Mesenchymal stem cell (in vitro differentiated cells and primary cell): Measurements from ENCODE around the gene SMIM45.
A peak's percentile ranks its signal among the peaks of the same experiment; 100 is the strongest.

Experiments
- DNase-seq: peaks from one replicate; pipeline ENCODE4 v3.0.0-alpha.2; 2013
- H2AFZ ChIP-seq: one replicate; pipeline ENCODE4 v1.6.1; 2013; ENCODE audit warnings: low read depth, mild to moderate bottlenecking, control low read depth, inconsistent platforms, low read length, moderate library complexity
- H2AK5ac ChIP-seq: 2 replicates; pipeline ENCODE4 v1.6.1; 2013; ENCODE audit warnings: low read length, moderate library complexity, mild to moderate bottlenecking, inconsistent platforms; ENCODE audit not compliant: severe bottlenecking
- H2BK120ac ChIP-seq: one replicate; pipeline ENCODE4 v1.6.1; 2013; ENCODE audit warnings: low read depth, mild to moderate bottlenecking, inconsistent platforms, low read length, moderate library complexity
- H2BK12ac ChIP-seq, 2 experiments: one replicate each; pipeline ENCODE4 v1.6.1; 2013; ENCODE audit warnings: inconsistent platforms in 2 of 2, low read length in 2 of 2, mild to moderate bottlenecking in 2 of 2, moderate library complexity in 2 of 2, control low read depth in 1 of 2
- H2BK15ac ChIP-seq: one replicate; pipeline ENCODE4 v1.6.1; 2013; ENCODE audit warnings: mild to moderate bottlenecking, low read depth, inconsistent platforms; ENCODE audit not compliant: poor library complexity, severe bottlenecking
- H2BK5ac ChIP-seq: 2 replicates; pipeline ENCODE4 v1.6.1; 2013; ENCODE audit warnings: low read depth, mild to moderate bottlenecking, low read length, control low read depth, inconsistent platforms; ENCODE audit not compliant: poor library complexity, severe bottlenecking
- H3K14ac ChIP-seq, 2 experiments: one replicate each; pipeline ENCODE4 v1.6.1; 2013; ENCODE audit warnings: inconsistent platforms in 2 of 2, low read length in 2 of 2, control low read depth in 1 of 2, mild to moderate bottlenecking in 1 of 2, moderate library complexity in 1 of 2
- H3K18ac ChIP-seq, 2 experiments: one replicate each; pipeline ENCODE4 v1.6.1; 2013; ENCODE audit warnings: inconsistent platforms in 2 of 2, low read length in 2 of 2, control low read depth in 1 of 2, low read depth in 1 of 2, mild to moderate bottlenecking in 1 of 2
- H3K23ac ChIP-seq, 2 experiments: one replicate each; pipeline ENCODE4 v1.6.1; 2013; ENCODE audit warnings: inconsistent platforms in 2 of 2, low read length in 2 of 2, mild to moderate bottlenecking in 2 of 2, moderate library complexity in 2 of 2, control low read depth in 1 of 2
- H3K27ac ChIP-seq: 2 replicates; pipeline ENCODE4 v1.5.1; 2013; ENCODE audit warnings: mild to moderate bottlenecking, moderate library complexity, low read length, control low read depth, inconsistent platforms; ENCODE audit not compliant: poor library complexity, severe bottlenecking
- H3K27me3 ChIP-seq, 2 experiments: 2 replicates each; pipeline versions ENCODE4 v1.6.1 to v1.7.0; 2013; ENCODE audit warnings: low read length in 2 of 2, mild to moderate bottlenecking in 2 of 2, moderate library complexity in 2 of 2, control low read depth in 1 of 2, inconsistent platforms in 1 of 2; ENCODE audit not compliant: control insufficient read depth in 1 of 2, insufficient read depth in 1 of 2
- H3K36me3 ChIP-seq, 2 experiments: 2 replicates each; pipeline versions ENCODE4 v1.6.1 to v1.7.0; 2013; ENCODE audit warnings: low read length in 2 of 2, control low read depth in 1 of 2, inconsistent platforms in 1 of 2, low read depth in 1 of 2, mild to moderate bottlenecking in 1 of 2; ENCODE audit not compliant: insufficient read depth in 2 of 2, control insufficient read depth in 1 of 2
- H3K4ac ChIP-seq, 2 experiments: one replicate each; pipeline ENCODE4 v1.6.1; 2013; ENCODE audit warnings: inconsistent platforms in 2 of 2, low read length in 2 of 2, mild to moderate bottlenecking in 2 of 2, moderate library complexity in 2 of 2, control low read depth in 1 of 2, low read depth in 1 of 2
- H3K4me1 ChIP-seq: 2 replicates; pipeline ENCODE4 v1.6.1; 2013; ENCODE audit warnings: low read depth, low read length, control low read depth; ENCODE audit not compliant: control insufficient read depth, insufficient read depth
- H3K4me2 ChIP-seq: 2 replicates; pipeline ENCODE4 v1.6.1; 2013; ENCODE audit warnings: low read length, mild to moderate bottlenecking, inconsistent platforms; ENCODE audit not compliant: poor library complexity, severe bottlenecking
- H3K4me3 ChIP-seq, 2 experiments: 2 replicates each; pipeline versions ENCODE4 v1.5.1 to v1.7.0; 2013; ENCODE audit warnings: low read length in 2 of 2, mild to moderate bottlenecking in 2 of 2, control low read depth in 1 of 2, low read depth in 1 of 2; ENCODE audit not compliant: insufficient read depth in 1 of 2
- H3K79me1 ChIP-seq: replicated peaks from 2 replicates; pipeline ENCODE4 v1.6.1; 2013; ENCODE audit warnings: mild to moderate bottlenecking, control low read depth, low read length, inconsistent platforms; ENCODE audit not compliant: poor library complexity, severe bottlenecking
- H3K9ac ChIP-seq: 2 replicates; pipeline ENCODE4 v1.7.0; 2013; ENCODE audit warnings: mild to moderate bottlenecking, low read length, moderate library complexity
- H3K9me3 ChIP-seq: 2 replicates; pipeline ENCODE4 v1.7.0; 2013; ENCODE audit warnings: mild to moderate bottlenecking, low read length; ENCODE audit not compliant: control insufficient read depth
- H4K8ac ChIP-seq: one replicate; pipeline ENCODE4 v1.6.1; 2013; ENCODE audit warnings: inconsistent platforms, mild to moderate bottlenecking, low read length, moderate library complexity
- H4K91ac ChIP-seq: one replicate; pipeline ENCODE4 v1.6.1; 2013; ENCODE audit warnings: mild to moderate bottlenecking, low read length, inconsistent platforms
- WGBS: methylation state at CpG from one replicate; pipeline ENCODE4 v1.1.7; 2013; ENCODE audit warnings: mixed read lengths; 5-methylcytosine and 5-hydroxymethylcytosine counted together

The SMIM45 gene

DNA sequence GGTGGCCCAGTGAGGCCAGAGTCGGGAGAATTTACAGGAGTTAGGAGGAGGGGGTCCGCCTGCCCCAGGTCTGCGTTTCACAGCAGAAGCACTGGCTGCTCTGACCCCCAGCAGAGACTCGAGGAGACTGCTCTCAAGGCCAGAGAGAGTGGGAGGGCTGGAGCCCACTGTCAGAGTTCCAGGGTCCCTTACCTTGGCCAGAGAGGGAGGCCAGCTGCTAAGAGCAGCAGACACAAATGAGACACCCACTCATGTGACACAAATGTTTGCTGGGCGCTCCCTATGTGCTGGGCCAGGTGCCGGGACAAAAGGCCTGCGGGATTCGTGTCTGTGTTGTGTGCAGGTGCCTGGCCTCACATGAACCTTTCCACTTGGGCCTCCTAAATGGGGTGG, 22.5 kb upstream of the SMIM45 start:
- H3K36me3 ChIP-seq, result no peaks in the 10 kb centered on the region
- no peak overlapping the region for H3K23ac ChIP-seq
- H2AFZ ChIP-seq, result no peak overlapping the region
- H2AK5ac ChIP-seq, result no peak overlapping the region
- no peak overlapping the region for H3K18ac ChIP-seq
- no peak overlapping the region for H3K4me2 ChIP-seq
- 82% methylated on average over 8 of the region's 8 CpGs for WGBS
- no peak overlapping the region for H4K8ac ChIP-seq
- H3K79me1 ChIP-seq, result no peaks in the 10 kb centered on the region
- DNase-seq, result no peak
- H2BK15ac ChIP-seq, result no peak overlapping the region
- H3K4me3 ChIP-seq, result no peak overlapping the region
- H2BK5ac ChIP-seq, result no peak overlapping the region
- no peak overlapping the region for H3K4ac ChIP-seq
- no peak overlapping the region for H3K9ac ChIP-seq
- peaks cover 12% of the 10 kb centered on the region for H3K4me1 ChIP-seq
- no peaks in the 10 kb centered on the region for H3K9me3 ChIP-seq
- no peak overlapping the region for H3K27ac ChIP-seq
- peaks cover 12 to 29% of the 10 kb centered on the region in 2 experiments for H3K27me3 ChIP-seq
- H2BK120ac ChIP-seq, result no peak overlapping the region
- H2BK12ac ChIP-seq, result no peak overlapping the region
- H3K14ac ChIP-seq, result peak overlapping the region in 1 of 2 experiments; percentile 26
- H4K91ac ChIP-seq, result no peak overlapping the region

DNA sequence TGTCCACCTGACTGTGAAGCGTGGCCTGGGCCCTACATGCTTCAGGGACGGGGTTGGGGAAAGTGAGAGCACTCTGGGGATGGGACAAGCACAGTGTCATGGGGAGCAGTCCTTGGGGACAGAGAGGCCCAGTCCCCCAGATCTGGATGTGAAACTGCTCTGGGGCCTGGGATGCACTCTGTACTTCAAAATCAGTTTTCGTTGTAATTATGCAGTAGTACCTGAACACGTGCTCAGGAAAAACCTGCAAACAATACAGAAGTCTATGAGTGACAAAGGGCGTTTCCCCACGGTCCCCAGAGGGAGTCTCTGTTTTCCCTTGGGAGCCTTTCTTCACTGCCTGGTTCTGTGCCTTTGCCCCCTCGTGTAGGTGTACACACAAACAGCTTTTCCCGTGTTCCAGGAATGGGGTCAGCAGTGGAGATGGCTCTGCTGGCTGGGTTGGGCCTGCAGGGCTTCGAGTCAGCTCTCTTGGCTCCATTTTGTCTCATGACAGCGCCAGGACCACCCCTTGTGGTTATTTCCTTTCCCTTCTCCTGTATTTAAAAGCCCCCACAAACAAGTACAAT, 20.2 kb upstream of the SMIM45 start:
- H2AFZ ChIP-seq, result no peak overlapping the region
- H3K9ac ChIP-seq, result no peak overlapping the region
- H3K23ac ChIP-seq, result no peak overlapping the region
- no peak overlapping the region for H3K4me3 ChIP-seq
- no peaks in the 10 kb centered on the region for H3K9me3 ChIP-seq
- H3K14ac ChIP-seq, result no peak overlapping the region
- no peak overlapping the region for H2BK5ac ChIP-seq
- H3K27ac ChIP-seq, result no peak overlapping the region
- H3K27me3 ChIP-seq, result peaks cover 0 to 13% of the 10 kb centered on the region in 2 experiments
- H2BK15ac ChIP-seq, result no peak overlapping the region
- no peaks in the 10 kb centered on the region for H3K36me3 ChIP-seq
- H2BK12ac ChIP-seq, result no peak overlapping the region
- WGBS, result 88% methylated on average over 10 of the region's 10 CpGs
- no peak overlapping the region for H3K18ac ChIP-seq
- no peak overlapping the region for H2BK120ac ChIP-seq
- no peak overlapping the region for H2AK5ac ChIP-seq
- H4K8ac ChIP-seq, result no peak overlapping the region
- no peaks in the 10 kb centered on the region for H3K79me1 ChIP-seq
- H3K4ac ChIP-seq, result no peak overlapping the region
- no peak overlapping the region for H4K91ac ChIP-seq
- DNase-seq, result no peak
- H3K4me1 ChIP-seq, result no peaks in the 10 kb centered on the region
- no peak overlapping the region for H3K4me2 ChIP-seq

DNA sequence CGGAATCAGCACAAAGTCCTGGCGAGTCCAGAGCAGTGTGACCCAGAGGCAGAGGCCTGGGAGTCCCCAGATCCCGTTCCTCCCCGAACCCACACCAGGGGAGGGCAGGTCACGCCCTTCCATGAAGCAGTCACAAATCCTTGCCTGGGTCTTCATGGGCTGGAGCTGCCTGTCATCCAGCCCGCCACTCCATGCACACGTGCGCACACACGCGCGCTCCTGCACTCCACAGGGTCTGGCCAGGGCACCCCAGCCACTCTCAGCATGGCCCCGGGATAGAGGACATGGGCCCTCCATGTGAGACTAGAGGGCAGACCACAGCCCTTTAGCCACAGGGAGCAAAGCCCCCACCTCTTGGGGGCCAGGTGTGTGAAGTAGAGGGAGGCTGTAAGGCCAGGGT, 19.6 kb upstream of the SMIM45 start:
- no peaks in the 10 kb centered on the region for H3K9me3 ChIP-seq
- H2BK12ac ChIP-seq, result no peak overlapping the region
- H3K4me2 ChIP-seq, result no peak overlapping the region
- no peak overlapping the region for H3K14ac ChIP-seq
- H3K27ac ChIP-seq, result no peak overlapping the region
- 97% methylated on average over 12 of the region's 12 CpGs for WGBS
- no peak overlapping the region for H4K8ac ChIP-seq
- H3K79me1 ChIP-seq, result no peaks in the 10 kb centered on the region
- no peak for DNase-seq
- peak overlapping the region; percentile 2 for H2BK15ac ChIP-seq
- H3K9ac ChIP-seq, result no peak overlapping the region
- peak overlapping the region; percentile 18 for H4K91ac ChIP-seq
- no peak overlapping the region for H3K4me3 ChIP-seq
- H3K4ac ChIP-seq, result no peak overlapping the region
- peaks cover 0 to 10% of the 10 kb centered on the region in 2 experiments for H3K27me3 ChIP-seq
- H3K23ac ChIP-seq, result no peak overlapping the region
- H3K36me3 ChIP-seq, result no peaks in the 10 kb centered on the region
- no peak overlapping the region for H2BK120ac ChIP-seq
- H2AFZ ChIP-seq, result no peak overlapping the region
- H3K4me1 ChIP-seq, result no peaks in the 10 kb centered on the region
- H2AK5ac ChIP-seq, result no peak overlapping the region
- H3K18ac ChIP-seq, result no peak overlapping the region
- H2BK5ac ChIP-seq, result no peak overlapping the region

DNA sequence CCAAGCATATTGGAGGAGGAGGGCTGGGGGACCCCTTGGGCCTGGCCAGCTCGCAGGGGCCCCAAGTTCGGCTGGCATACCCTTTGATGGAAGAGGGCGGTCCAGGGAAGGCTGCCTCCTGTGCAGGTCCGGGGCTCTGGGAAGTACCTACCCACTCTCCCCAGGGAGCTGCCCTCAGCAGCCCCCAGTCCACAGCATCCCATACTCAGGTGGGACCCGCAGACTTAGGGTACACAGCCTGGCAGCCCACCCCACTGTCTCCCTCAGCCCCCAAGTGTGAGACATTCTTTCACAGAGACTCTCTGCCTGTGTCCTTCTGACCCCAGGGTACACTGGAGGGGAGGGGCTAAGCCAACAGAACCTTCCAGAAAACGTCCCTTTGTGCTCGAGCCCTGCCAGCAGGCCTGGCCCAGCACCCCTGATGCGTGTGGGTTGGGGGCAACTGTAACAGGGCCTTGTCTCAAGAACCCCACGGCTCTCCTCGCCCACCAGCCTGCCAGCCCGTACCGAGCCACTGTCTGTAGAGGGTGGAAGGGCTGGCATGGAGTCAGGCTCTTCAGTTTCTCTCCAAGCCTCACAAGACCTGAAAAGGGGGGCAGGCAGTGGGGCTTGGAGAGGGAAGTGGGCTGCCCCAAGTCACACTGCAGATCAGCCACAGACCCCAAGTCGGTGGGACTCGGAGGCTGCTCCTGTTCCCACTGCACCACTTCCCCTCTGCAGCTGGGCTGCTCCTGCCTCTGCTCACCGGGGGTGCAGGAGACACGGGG, 18.4 kb upstream of the SMIM45 start:
- H2BK12ac ChIP-seq, result no peak overlapping the region
- H2BK120ac ChIP-seq, result no peak overlapping the region
- no peak overlapping the region for H3K4ac ChIP-seq
- no peak overlapping the region for H3K14ac ChIP-seq
- peaks cover 2% of the 10 kb centered on the region for H3K79me1 ChIP-seq
- H3K36me3 ChIP-seq, result no peaks in the 10 kb centered on the region
- DNase-seq, result no peak
- H2AK5ac ChIP-seq, result no peak overlapping the region
- H3K4me3 ChIP-seq, result no peak overlapping the region
- H4K8ac ChIP-seq, result no peak overlapping the region
- no peaks in the 10 kb centered on the region for H3K9me3 ChIP-seq
- no peak overlapping the region for H3K18ac ChIP-seq
- peaks cover 0 to 1% of the 10 kb centered on the region in 2 experiments for H3K27me3 ChIP-seq
- no peaks in the 10 kb centered on the region for H3K4me1 ChIP-seq
- no peak overlapping the region for H2BK5ac ChIP-seq
- no peak overlapping the region for H3K9ac ChIP-seq
- no peak overlapping the region for H2AFZ ChIP-seq
- WGBS, result 96% methylated on average over 13 of the region's 16 CpGs
- H2BK15ac ChIP-seq, result no peak overlapping the region
- no peak overlapping the region for H3K27ac ChIP-seq
- no peak overlapping the region for H3K4me2 ChIP-seq
- H4K91ac ChIP-seq, result no peak overlapping the region
- no peak overlapping the region for H3K23ac ChIP-seq
